ENCODE results near the gene CNNM1. TPM values are rescaled to one million over a fixed set of nuclear protein-coding genes. Genes with fewer than 3 reads are reported as not detected.

CNNM1 gene
- polyA plus RNA-seq, 1 experiment, result 1.3 TPM

- no peak for DNase-seq (ENCODE audit: low read depth)
- no peaks in the 10 kb centered on the region for H3K27me3 ChIP-seq (ENCODE audit: control insufficient read depth, insufficient read depth, low read length)
- 0 out of 2 replicates have a peak, but pooled peaks cover 1% of the 10 kb centered on the region for H3K36me3 ChIP-seq (ENCODE audit: control insufficient read depth, insufficient read depth, low read length)
- ChIA-PET CTCF (interaction anchor here (0.6 kb wide), 1 partner anchor 57 kb away, joined by 3 read pairs; no protein-coding TSS in a partner anchor), POLR2A (no interaction called here)
- H3K4me3 ChIP-seq (ENCODE audit: low read depth, low read length), result no peak overlapping the region
- TF ChIP-seq, protein P1, sequence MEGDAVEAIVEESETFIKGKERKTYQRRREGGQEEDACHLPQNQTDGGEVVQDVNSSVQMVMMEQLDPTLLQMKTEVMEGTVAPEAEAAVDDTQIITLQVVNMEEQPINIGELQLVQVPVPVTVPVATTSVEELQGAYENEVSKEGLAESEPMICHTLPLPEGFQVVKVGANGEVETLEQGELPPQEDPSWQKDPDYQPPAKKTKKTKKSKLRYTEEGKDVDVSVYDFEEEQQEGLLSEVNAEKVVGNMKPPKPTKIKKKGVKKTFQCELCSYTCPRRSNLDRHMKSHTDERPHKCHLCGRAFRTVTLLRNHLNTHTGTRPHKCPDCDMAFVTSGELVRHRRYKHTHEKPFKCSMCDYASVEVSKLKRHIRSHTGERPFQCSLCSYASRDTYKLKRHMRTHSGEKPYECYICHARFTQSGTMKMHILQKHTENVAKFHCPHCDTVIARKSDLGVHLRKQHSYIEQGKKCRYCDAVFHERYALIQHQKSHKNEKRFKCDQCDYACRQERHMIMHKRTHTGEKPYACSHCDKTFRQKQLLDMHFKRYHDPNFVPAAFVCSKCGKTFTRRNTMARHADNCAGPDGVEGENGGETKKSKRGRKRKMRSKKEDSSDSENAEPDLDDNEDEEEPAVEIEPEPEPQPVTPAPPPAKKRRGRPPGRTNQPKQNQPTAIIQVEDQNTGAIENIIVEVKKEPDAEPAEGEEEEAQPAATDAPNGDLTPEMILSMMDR (IDR thresholded peaks at IDR 0.05; ENCODE audit: insufficient read depth, low read depth, low read length), result no peak
Measured at GRCh38 chr10:99365736-99366135, 36.6 kb downstream of the CNNM1 start.

DNA sequence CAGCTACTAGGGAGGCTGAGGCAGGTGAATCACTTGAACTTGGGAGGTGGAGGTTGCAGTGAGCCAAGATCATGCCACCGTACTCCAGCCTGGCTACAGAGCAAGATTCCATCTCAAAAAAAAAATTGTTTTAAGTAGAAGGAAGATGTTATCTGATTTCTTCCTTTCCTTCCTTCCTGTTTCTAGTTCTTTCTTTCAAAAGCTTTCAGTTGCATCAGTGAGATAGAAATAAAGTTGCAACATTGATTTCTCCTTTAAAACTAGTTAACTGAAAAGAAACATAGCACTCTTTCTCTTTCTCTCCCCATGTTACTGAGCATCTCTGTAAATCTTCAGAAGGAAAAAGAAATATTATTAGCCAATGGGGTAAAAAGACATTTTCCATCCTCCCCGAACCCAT, 37.5 kb downstream of the CNNM1 start:
- CTCF ChIA-PET, result no interaction called here
- H3K4me3 ChIP-seq (ENCODE audit: low read depth, low read length), result no peak overlapping the region
- TF ChIP-seq, protein P1 (IDR thresholded peaks at IDR 0.05; ENCODE audit: insufficient read depth, low read depth, low read length), result no peak
- POLR2A ChIA-PET, result no interaction called here
- H3K36me3 ChIP-seq (ENCODE audit: control insufficient read depth, insufficient read depth, low read length), result 0 out of 2 replicates have a peak, but pooled peaks cover 1% of the 10 kb centered on the region
- no peak for DNase-seq (ENCODE audit: low read depth)
- H3K27me3 ChIP-seq (ENCODE audit: control insufficient read depth, insufficient read depth, low read length), result no peaks in the 10 kb centered on the region

DNA sequence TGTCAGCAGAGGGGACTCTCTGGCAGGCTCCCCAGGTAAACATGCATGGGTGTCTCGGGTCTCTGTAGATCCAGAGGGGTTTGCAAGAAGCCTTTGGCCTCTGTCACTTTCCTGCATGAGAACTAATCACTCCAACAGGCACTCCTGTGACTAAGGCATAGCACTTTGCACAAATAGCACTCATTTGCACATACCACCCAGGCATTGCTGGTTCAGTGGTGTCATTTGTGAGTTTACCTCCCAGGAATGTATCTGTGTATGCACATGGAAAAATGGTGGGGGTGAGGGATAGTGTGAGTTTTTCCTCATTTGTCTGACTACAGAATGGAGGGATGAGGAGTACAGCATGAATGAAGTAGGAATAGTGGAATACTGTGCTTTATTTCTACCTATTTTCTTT, 39.5 kb downstream of the CNNM1 start:
- Histone ChIP-seq H3K4me3 (ENCODE audit: low read depth, low read length) (no peak overlapping the region), H3K36me3 (ENCODE audit: control insufficient read depth, insufficient read depth, low read length) (no peaks in the 10 kb centered on the region), H3K27me3 (ENCODE audit: control insufficient read depth, insufficient read depth, low read length) (no peaks in the 10 kb centered on the region)
- CTCF ChIA-PET, result interaction anchor here (2.2 kb wide), 1 partner anchor 9 kb away, joined by 5 read pairs; no protein-coding TSS in a partner anchor
- no peak for DNase-seq (ENCODE audit: low read depth)
- TF ChIP-seq, protein P1 (IDR thresholded peaks at IDR 0.05; ENCODE audit: insufficient read depth, low read depth, low read length), result no peak
- POLR2A ChIA-PET, result interaction anchor here (0.6 kb wide), 1 partner anchor 175 kb away, joined by 3 read pairs; no protein-coding TSS in a partner anchor

DNA sequence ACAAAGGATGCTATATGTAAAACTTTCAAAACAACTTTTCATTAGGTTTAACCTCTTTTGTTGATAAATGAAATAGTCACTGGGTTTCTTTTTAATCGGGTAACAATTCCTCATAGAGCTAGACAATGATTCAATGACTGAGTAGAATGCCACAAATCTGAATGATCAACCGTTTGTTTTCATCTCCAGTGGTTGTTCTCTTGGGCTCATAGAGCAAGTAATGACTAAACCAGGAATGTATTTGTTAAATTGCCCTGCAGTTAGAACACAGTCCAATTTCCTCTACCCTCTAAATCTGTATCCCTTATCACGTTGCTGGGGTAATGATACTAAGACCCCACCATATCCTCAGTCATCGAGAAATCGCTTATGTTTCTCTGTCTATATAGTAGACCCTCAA, 40.0 kb downstream of the CNNM1 start:
- no peaks in the 10 kb centered on the region for H3K36me3 ChIP-seq (ENCODE audit: control insufficient read depth, insufficient read depth, low read length)
- ChIA-PET CTCF (interaction anchor here (0.6 to 2.2 kb wide), 4 partner anchors 10 to 400 kb away, joined by 3 to 5 read pairs (median 4); no protein-coding TSS in a partner anchor), POLR2A (interaction anchor here (0.6 kb wide), 1 partner anchor 175 kb away, joined by 3 read pairs; no protein-coding TSS in a partner anchor)
- TF ChIP-seq, protein P1 (IDR thresholded peaks at IDR 0.05; ENCODE audit: insufficient read depth, low read depth, low read length), result no peak
- DNase-seq (ENCODE audit: low read depth), result no peak
- H3K27me3 ChIP-seq (ENCODE audit: control insufficient read depth, insufficient read depth, low read length), result no peaks in the 10 kb centered on the region
- H3K4me3 ChIP-seq (ENCODE audit: low read depth, low read length), result no peak overlapping the region

DNA sequence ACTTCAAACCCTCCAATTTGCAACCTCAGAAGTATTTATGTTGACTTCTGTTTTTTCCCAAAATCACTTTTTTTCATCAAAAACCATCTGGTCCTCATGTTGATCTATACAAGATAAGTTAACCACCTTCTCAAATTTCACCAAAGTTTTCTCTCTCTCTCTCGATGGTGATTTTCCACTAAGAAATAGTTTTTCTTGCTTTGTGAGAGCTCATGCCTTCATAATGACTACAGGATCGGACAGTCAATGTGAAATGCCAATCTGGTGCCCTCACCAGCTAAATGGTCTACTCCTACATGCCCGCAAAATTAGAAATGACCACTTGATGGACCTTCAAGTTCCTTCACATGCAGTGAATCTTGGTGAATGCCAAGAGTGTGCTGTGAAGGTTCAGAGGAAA, 40.4 kb downstream of the CNNM1 start:
- TF ChIP-seq, protein P1 (IDR thresholded peaks at IDR 0.05; ENCODE audit: insufficient read depth, low read depth, low read length), result no peak
- CTCF ChIA-PET, result interaction anchor here (0.6 to 2.2 kb wide), 4 partner anchors 10 to 399 kb away, joined by 3 to 5 read pairs (median 4); no protein-coding TSS in a partner anchor
- POLR2A ChIA-PET, result interaction anchor here (0.6 kb wide), 1 partner anchor 176 kb away, joined by 3 read pairs; no protein-coding TSS in a partner anchor
- peak; percentile 58 for DNase-seq (ENCODE audit: low read depth)
- no peak overlapping the region for H3K4me3 ChIP-seq (ENCODE audit: low read depth, low read length)
- H3K27me3 ChIP-seq (ENCODE audit: control insufficient read depth, insufficient read depth, low read length), result no peaks in the 10 kb centered on the region
- no peaks in the 10 kb centered on the region for H3K36me3 ChIP-seq (ENCODE audit: control insufficient read depth, insufficient read depth, low read length)
